NCI-H345 treated with DMSO at 0.1 percent for 48 hours (cell line): ENCODE measurements around the gene MEF2B.
"Not testable (repeated sequence)": the region's sequence is repeated elsewhere in the genome, so short reads cannot be mapped to it uniquely, and the experiment has no call there.

ENCODE experiments used
- DNase-seq: peaks from one replicate; lab custom pipeline; 2025; ENCODE audit not compliant: unreplicated experiment; lab: John Stamatoyannopoulos, UW

The MEF2B gene

DNA sequence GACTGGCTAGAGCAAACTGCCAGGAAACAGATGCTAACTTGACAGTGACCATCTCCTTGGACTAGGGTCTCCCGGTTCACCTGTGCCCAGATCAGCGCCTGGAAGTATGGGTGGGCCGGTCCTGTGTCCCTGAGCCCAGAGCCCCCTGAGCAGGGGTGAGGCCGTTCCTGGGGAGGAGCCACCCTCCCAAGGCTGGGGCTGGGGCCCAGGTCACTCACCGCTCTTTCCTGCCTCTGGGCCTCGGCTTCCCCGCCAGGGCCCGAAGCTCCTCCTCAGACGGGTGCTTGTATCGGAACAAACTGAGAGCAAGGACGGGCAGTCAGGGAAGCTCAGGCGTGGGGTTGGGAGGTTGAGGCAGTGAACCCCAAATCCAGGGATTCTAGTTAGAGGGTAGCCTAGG, 37.2 kb downstream of the MEF2B start:
- DNase-seq, result no peak

DNA sequence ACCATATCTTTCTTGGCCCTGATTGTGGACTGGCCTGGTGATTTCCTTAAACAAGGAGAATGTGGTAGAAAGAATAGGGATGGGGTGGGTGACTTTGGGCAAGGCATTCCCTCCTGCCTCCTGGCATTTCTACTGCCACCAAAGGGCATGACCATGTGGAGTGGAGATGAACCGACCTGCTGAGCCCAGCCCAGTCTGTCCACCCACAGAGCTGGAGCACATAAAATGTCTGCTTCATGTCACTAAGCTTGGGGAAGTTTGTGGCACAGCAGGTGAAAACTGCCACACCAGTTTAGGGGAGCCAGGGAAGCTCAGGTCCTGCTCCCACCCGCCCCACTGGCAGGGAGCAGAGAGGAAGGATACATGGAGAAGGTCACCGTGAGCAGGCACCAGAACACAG, 38.1 kb downstream of the MEF2B start:
- no peak for DNase-seq

DNA sequence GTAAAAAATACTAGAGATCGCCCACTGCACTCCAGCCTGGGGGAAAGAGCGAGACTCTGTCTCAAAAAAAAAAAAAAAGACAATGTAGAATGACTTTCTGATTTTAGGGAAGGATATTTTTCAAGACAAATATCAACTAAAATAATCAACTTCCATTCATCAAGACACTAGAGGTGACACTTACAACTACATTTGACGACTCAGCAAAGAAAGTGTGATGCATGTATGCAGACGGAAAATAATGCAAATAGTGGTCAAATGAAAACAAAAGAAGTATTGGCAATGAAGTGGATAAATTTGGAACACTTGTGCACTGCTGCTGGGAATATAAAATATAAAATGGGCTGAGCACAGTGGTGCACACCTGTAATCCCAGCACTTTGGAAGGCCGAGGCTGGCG, 44.0 kb downstream of the MEF2B start:
- no peak for DNase-seq

DNA sequence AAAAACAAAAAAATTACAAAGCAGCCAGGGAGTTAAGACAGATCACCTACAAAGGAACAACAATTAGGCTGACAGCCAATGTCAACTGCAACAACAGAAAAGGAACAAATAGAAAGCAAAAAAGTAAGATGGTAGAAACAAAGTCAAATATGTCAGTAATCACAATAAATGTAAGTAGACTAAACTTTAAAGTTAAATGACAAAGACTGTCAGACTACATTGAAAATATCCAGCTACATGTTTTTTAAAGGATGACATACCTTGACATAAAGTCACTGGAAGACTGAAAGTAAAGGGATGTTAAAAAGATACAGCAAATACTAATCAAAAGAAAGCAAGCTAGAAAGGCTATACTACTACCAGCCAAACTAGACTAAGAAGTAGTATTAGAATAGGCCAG, 46.7 kb downstream of the MEF2B start:
- DNase-seq, result no peak

DNA sequence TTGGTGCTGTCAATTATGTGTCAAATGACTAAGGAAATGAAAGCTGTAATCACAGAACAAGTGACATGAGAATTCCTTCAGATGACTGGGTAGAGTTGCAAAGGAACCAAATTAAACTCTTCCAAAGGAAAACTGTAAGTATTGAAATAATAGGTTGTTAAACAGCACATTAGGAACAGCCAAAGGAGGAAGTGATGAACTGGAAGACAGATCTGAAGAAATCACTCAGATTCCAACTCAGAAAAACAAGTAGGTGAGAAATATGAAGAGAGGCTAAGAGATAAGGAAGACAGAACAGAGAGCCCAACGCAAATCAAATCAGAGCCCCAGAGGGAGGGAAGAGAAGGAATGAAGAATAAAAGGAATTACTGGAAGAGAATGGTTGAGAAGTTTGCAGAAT, 47.2 kb downstream of the MEF2B start:
- DNase-seq, result no peak

DNA sequence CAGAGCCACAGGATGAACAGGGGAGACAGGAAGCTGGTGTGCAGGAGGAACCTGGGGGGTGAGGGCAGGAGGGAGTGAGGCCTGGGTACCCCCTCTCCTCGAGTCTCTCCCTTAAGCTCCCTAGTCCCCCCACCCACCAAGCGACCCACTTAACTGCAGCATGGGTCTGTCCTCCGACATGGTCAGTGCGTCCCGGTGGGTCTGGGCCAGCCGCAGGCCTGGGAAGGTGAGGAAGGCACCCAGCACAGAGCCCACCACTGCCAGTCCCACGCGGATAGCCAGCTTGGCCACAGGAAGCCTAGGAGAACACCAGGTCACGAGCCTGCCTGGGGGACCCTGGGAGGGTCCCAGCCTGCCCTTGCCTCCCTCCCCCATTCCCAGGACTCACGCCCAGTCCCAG, 48.7 kb downstream of the MEF2B start:
- DNase-seq, result no peak

DNA sequence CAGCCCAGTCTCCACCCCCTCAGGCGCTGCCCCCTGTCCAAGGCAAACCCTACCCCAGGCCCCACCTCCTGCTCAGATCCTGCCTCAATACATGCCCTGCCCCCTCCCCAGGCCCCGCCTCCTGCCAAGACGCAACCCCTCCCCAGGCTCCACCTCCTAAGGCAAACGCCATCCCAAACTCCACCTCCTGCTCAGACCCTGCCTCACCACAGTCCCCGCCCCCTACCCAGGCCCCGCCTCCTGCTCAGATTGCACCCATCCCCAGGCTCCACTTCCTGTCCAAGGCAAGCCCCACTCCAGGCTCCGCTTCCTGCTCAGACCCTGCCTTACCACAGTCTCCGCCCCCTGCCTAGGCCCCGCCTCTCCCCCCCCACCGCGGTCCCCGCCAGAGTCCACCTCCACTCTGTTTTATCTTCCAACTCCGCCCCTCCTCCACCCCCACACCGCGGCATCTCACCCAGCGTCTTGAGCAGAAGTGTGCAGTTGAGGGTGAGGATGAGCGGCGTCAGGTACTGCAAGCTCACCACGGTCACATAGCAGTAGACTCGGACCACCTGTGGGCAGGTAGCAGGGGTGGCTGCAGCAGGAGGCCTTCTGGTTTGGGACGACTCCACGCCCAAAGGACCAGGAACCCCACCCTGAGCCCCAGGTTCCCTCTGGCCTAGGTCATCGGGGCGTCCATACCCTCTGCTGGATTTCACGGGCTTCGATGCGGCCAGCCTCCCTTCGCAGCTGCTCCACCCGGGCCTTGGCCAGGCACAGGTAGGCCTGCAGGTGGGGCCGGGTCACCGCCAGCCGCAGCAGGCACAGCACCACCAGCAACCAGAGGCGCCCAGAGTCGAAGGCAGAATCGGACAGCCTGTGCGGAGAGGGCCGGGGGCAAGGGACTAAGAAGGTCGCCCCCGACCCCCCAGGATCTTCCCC, 49.5 kb downstream of the MEF2B start:
- no peak for DNase-seq

DNA sequence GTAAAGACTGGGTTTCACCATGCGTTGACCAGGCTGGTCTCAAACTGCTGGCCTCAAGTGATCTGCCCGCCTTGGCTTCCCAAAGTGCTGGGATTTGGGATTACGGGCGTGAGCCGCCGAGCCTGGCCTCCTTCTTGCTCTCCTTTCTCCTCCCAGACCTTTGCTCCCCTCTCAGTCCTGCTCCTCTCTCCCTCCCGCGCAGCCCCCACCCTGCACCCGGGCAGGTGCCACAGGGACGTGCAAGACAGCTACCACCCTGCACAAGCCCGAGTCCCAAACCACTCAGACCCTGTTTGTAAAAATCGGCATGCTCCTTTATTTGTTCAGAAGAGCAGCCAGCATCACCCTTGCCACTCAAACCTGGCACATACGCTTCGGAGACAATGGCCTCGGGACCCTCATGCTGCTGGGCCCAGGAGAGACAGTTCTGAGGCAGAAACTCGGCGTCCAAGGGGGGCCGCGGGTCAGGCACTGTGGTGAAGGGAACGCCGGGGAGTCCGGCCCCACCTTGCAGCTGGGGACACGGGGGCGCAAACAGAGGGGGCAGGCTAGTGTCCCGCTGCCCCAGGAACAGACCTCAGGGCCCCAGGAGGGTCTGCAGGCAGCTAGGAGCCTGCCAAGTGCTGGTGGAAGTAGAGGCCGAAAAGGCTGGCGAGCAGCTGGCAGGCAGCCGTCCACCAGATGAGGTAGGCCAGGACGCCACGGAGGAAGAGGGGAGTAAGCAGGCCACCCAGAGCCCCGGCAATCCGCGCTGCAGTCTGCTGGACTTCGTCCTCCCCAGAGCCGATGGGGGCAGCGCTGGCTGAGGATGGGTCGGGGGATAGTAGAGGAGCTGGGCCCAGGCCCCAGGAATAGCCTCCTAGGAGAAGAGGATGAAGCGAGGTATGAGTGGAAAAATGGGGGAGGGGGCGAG, 50.5 kb downstream of the MEF2B start:
- no peak for DNase-seq

DNA sequence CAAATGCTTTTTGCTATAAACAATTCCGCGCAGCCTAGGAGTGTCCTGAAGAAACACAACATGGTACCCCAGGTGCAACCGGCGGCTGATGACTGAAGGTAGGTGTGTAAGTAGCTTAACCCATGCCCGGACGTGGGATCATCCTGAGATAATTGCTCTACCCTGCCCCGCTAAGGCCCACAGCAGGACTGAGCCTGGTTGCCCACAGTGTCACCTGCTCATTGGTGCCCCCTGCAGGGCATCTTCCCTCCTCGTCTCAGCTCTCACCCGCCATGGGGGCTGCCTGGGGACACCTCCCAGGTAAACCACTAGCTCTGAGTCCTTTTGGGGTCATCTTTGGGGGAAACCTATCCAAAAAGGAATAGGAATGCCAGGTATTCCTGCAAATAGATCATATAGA, 54.1 kb downstream of the MEF2B start:
- no peak for DNase-seq

DNA sequence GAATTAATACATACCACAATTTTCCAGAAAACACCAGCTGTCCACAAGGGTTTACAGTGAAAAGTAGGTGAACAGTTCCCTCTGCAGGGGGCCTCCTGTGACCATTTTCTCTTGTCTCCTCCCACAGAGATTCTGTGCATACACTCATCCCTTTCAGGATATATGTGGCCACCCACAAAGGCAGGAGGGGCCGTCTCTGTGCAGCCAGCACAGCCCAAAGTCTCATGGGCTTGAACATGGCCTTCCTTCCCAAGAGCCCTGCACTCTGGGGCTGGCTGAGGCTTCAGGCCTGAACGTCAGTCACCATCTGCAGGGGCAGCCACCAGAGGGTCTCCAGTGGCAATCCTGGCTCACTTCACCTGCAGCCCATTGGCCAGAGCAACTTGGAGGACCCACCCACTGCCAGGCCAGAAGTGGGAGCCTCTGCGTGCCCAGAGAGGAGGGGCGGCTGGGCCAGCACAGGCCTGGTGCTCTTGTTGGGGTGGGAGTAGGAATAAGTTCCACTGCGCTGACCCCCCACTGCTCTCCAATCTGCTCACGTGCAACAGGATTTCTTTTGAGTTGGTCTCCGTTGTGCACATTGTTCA, 56.9 kb downstream of the MEF2B start:
- DNase-seq, result no peak

DNA sequence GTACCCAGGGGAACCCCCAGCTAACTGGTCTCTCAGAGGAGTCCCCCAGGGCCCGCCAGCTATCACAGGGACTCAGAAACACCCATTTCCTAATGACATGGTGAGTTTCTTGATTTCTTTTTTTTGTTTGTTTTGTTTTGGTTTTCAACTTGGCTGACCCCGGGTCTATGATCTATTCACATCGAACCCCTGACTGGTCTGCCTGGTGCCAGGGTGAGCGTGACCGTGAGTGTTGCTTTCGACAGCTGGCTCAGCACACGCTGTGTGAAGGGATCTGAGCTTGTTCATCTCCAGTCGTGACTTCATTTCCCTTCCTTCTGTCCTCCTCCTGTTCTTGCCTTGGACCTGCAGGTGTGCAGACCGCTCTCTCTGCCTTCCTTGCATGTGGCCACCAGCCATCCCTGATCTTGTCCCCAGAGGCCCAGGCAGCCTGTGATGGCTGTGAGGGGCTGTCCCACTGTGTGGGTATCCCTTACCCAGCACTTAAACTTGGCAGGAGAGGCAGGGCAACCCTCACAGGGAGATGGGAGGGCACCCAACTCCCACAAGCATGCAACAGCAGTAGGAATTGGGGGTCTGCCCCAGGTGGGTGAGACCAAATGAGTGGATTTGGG, 58.0 kb downstream of the MEF2B start:
- DNase-seq, result no peak

DNA sequence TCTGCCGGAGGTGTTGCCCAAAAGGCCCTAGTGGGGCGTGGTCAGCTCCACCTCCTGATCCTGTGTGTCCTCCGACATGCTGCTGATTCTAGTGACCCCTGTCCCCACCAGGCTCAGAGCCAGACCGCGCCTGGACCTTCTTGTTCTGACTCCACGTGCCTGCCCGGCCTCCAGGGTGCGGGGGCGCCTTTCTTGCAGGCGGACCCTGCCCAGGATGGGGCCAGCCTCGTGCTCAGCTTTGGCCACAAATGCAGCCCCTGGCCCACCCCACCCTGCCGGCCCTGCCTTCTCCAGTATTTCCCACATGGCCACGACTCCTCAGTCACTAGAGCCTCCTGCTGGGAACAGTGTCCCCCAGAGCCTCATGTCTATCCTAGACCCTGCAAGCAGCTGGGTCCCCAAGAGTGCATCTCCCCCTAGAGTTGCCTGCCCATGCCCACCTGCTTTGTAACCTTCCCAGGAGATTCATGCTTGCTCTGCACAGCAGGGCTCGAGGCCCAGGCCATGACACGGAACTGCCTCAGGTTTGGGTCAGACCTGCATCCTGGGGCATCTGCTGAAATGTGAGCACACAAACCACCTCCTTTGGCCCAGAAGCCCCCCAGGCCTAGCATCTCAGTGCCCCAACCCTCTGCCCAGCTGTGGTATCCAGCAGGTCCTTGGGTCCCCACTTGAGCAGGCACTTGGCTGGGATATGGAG, 58.8 kb downstream of the MEF2B start:
- DNase-seq, result no peak

DNA sequence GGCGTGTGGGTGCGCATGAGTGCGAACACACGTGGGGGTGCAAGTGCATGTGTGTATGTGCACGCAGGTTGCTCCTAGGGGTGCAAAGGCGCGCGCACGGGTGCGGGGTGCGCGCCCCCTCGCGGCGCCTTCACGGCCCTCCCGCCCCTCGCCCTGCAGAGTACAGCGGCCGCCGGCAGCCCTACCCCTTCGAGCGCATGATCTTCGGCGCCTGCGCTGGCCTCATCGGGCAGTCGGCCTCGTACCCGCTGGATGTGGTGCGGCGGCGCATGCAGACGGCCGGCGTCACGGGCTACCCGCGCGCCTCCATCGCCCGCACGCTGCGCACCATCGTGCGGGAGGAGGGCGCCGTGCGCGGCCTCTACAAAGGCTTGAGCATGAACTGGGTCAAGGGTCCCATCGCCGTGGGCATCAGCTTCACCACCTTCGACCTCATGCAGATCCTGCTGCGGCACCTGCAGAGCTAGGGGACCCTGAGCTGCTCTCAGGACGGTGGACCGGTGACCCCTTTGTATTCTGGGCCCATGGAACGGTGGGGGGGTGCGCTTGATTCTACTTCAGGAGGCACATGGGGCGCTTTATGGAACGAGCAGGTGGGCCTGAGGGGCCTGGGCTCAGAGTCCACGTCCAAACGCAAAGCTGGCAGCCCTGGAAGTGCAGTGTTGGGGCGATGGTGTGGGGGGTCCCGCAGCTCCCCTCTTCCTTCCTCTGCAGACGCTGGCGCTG, 59.5 kb downstream of the MEF2B start:
- no peak for DNase-seq

DNA sequence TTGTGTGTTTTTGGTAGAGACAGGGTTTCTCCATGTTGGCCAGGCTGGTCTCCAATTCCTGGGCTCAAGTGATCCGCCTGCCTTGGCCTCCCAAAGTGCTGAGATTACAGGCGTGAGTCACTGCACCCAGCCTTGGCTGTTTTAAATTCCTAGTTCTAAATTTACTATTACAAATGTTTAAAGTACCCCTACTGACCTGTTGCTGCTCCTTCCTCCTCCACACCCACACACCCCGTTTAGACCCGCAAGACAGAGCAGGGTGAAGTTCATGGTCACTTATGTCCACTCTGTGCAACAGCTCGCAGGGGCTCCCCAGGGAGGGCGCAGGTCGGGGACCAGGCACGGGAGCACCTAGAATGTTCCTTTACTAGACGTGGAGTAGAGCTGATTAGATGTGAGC, 60.5 kb downstream of the MEF2B start:
- no peak for DNase-seq

DNA sequence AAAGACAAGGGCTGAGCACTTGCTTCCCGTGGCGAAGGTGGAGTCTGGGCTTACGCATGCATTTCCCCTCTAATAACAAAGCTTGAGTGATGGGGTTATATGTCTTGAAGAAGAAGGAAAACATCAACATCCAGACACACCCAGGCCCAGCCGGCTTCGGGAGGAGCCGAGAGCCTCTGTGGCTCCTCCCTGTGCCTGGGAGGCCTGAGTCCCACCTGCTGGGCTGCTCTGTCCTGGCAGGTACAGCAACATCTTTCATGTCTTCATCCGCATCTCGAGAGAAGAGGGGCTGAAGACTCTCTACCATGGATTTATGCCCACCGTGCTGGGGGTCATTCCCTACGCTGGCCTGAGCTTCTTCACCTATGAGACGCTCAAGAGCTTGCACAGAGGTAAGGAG, 62.4 kb downstream of the MEF2B start:
- no peak for DNase-seq

DNA sequence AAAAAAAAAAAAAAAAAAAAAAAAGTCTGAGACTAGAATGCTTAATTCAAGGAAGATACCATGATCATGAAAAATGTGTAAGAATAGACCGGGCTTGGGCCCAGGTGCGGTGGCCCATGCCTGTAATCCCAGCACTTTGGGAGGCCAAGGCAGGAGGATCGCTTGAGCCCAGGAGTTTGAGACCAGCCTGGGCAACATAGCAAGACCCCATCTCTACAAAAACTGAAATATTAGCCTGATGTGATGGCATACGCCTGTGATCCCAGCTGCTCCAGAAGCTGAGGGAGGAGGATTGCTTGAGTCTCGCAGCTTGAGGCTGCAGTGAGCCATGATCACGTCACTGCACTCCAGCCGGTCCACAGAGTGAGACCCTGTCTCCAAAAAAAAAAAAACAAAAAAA, 63.1 kb downstream of the MEF2B start:
- not testable (repeated sequence) for DNase-seq

DNA sequence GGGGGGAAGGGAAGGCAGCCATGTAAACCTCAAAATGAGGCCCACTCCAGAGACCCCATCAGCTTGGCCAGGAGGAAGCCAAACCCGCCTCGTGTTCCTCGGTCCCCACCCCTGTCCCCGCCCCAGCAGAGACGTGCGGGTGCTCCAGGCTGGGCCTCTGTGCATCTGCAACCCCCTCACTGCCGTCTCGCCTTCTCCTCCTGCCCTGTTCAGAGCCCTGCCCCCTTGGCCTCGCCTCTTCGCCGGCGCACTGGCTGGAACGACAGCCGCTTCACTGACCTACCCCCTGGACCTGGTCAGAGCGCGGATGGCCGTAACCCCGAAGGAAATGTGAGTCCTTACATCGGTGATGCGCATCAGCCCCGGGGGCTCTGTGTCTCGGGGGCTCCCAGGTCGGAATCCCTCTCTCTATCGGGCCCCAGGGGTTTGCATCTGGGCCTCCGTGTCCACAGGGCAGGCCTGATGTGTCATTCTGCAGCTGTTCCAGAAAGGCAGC, 64.0 kb downstream of the MEF2B start:
- DNase-seq, result no peak

DNA sequence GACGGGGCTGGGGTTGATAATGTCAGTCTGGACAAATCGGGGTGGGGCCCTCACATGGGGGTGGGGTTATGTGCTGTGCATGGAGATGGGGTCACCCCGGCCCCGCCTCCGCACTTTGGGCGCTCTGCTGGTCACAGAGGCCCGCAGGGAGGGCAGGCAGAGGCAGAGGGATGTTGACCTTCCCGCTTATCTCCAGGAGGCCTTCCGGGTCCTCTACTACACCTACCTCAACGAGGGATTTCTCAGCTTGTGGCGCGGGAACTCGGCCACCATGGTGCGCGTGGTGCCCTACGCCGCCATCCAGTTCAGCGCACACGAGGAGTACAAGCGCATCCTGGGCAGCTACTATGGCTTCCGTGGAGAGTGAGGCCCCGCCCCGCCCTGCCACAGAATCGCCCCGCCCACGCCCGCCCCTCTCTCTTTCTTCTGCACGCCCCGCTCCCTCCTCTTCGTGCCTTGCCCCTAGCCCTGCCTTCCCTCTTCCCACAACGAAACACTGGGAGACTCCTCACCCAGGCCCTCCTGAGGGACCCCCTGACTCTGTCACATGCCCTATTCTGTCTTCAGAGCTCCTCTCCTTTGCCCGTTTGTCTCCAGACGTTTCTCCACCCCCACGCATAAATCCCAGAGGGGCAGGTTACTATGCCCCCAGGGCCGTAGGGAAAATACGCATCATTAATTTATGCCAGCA, 64.6 kb downstream of the MEF2B start:
- no peak for DNase-seq

DNA sequence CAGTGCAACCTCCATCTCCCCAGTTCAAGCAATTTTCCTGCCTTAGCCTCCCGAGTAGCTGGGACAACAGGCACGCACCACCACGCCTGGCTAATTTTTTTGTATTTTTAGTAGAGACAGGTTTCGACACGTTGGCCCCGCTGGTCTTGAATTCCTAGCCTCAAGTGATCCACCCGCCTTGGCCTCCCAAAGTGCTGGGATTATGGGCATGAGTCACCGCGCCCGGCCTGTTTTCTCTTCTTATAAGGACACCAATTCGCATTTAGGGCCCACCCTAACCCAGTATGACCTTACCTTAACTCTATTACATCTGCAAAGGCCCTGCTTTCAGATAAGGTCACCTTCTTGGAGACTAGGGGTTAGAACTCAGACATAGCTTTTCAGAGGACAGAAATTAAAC, 66.9 kb downstream of the MEF2B start:
- no peak for DNase-seq
